Sciatic nerve (tissue), 2 donors: ENCODE results near the gene KMT2C. TPM values are rescaled to one million over a fixed set of nuclear protein-coding genes. Genes with fewer than 3 reads are reported as not detected.
"Not testable (repeated sequence)": the region's sequence is repeated elsewhere in the genome, so short reads cannot be mapped to it uniquely, and the experiment has no call there.

ENCODE experiments used
- ATAC-seq: fragments of 200-7000 bp; cut with Tn5 transposase; one replicate; pipeline ENCODE4 v1.9.1; 2020; ENCODE audit warnings: mild to moderate bottlenecking, moderate library complexity
- DNase-seq: peaks from one replicate; pipeline ENCODE4 v3.0.0-alpha.2; 2020; ENCODE audit warnings: low spot score
- intact Hi-C: fragments of 100-400 bp; cut with DNase I; formaldehyde crosslinking; loops from one replicate; pipeline ENCODE4 v1.14.2; 2022
- total RNA-seq: library from RNA; stranded (reverse); fragmentation: NEBNext Ultra II Directional; extraction: Animal tissue kit (Norgen Biotek cat#: 25700); gene quantifications from one replicate; pipeline ENCODE4 v1.2.1, GENCODE V29; 2021
- donor health status: DM: no; HTN: no; CAD: no.
- donor health status: DM: no; HTN: no; CAD: no.

The KMT2C gene
- total RNA-seq, 1 donor from 2014 or later: 140 TPM

DNA sequence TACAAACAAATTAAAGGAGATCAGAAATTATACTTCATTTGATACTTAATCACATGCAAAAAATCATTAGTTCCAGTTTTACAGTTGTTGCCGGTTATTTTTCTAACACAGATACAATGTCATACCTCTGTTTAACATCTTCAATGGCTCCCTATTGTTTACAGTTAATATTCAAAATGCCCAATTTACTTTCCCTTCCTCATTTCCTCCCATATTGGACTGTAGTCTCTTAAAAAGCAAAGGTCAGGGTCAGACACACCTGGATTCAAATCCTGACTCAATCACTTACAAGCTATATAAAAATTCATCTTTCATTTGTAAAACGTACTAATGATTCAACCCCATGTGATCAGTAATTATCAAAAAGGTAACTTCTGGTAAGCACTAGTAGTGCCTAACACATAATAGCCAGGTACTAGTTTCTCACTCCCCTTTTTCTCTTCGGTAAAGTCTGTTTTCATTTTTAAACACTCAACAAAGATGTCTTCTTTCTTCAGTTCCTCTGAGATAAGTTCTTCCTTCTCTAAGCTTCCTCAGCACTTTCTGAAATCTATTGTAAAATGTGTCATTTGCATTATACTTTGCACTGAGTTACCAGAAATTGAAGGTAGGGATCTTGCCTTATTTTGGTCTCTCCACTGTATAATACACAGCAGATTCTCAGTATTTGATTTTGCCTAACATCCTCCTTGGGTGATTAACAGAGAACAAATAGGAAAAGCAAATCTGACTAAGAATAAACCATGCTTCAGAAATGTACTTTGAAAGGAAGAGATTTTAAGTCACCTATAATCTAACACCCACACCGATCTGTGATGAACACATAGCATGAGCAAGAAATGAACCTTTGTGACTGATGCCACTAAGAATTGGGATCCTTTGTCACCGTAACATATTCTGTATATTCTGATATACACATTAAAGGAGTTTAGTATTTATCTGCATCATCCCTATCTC is 16.1 kb downstream of the KMT2C start:
- intact Hi-C loops: no loop called here
- no peak for ATAC-seq
- DNase-seq: no peak

DNA sequence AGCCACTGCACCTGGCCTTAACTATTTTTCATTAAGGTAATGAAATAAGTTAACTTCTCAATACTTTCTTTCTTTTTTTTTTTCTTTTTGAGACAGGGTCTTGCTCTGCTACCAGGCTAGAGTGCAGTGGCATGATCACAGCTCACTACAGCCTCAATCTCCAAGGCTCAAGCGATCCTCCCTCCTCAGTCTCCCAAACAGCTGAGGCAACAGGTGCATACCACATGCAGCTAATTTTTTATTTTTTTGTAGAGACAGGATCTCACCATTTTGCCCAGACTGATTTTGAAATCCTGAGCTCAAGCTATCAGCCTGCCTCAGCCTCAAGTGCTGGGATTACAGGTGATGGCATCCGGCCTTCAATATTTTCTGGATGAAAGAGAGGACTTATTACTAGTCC is 21.0 kb downstream of the KMT2C start:
- no peak for ATAC-seq
- DNase-seq: no peak
- intact Hi-C loops: no loop called here

DNA sequence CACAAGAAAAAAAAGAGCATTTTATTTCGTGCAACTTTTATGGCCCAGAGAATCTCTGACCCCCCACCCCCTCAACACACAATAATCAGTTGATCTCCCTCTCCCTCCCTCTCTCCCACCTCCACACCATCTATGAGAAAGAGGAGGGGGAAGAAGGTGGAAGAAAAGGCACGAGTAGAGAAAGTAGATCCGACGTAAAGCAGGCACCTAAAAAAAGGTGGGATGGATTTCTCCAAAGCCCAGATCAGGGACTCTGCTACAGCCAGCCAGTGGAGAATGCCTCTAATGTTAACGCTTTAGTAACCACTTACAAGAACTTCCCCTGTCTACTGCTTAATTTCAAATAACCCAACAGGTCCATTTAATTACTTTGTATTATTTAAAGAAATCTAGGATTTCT is 24.4 kb downstream of the KMT2C start:
- intact Hi-C loops: no loop called here
- peak; percentile 30 for ATAC-seq
- no peak for DNase-seq

DNA sequence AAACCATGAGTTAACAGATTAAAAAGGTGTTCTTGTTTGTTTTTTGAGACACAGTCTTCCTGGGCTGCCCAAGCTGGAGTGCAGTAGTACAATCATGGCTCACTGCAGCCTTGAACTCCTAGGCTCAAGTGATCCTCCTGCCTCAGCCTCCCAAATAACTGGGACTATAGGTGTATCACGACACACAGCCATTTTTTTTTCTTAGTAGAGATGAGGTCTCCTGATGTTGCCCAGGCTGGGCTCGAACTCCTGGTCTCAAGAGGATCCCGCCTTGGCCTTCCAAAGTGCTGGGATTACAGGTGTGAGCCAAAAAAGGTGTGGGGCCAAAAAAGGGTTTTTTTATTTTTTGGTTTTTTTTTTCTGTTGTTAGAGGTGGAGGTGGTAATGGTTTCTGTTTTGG is 29.3 kb downstream of the KMT2C start:
- intact Hi-C loops: no loop called here
- ATAC-seq: peak; percentile 7
- no peak for DNase-seq

DNA sequence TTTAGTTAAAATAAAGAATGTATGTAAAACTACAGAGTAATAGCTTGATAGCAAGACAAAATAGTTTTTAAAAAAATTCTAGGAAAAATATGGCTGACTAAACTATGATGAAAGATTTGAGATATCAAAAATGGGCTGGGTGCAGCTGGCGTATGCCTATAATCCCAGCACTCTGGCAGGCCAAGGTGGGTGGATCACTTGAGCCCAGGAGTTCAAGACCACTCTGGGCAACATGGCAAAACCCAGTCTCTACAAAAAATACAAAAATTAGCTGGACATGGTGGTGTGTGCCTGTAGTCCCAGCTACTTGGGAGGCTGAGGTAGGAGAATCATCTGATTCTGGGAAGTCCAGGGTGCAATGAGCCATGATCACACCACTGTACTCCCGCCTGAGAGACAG is 29.8 kb downstream of the KMT2C start:
- DNase-seq, intact Hi-C loops: not testable (repeated sequence)
- peak; percentile 21 for ATAC-seq

DNA sequence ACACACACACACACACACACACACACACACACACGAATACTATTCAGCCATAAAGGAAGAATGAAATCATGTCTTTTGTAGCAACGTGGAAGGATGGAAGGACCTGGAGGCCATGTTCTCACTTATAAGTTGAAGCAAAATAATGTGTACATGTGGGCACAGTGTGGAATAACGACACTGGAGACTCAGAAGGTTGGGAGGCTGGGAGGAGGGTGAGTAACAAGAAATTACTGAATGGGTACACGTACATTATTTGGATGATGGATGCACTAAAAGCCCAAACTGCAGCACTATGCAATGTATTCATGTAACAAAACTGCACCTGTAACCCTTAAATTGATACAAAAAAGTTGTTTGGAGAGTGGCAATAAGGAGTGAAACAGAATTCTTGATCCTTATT is 32.1 kb downstream of the KMT2C start:
- DNase-seq: no peak
- ATAC-seq: peak; percentile 4
- intact Hi-C loops: no loop called here

DNA sequence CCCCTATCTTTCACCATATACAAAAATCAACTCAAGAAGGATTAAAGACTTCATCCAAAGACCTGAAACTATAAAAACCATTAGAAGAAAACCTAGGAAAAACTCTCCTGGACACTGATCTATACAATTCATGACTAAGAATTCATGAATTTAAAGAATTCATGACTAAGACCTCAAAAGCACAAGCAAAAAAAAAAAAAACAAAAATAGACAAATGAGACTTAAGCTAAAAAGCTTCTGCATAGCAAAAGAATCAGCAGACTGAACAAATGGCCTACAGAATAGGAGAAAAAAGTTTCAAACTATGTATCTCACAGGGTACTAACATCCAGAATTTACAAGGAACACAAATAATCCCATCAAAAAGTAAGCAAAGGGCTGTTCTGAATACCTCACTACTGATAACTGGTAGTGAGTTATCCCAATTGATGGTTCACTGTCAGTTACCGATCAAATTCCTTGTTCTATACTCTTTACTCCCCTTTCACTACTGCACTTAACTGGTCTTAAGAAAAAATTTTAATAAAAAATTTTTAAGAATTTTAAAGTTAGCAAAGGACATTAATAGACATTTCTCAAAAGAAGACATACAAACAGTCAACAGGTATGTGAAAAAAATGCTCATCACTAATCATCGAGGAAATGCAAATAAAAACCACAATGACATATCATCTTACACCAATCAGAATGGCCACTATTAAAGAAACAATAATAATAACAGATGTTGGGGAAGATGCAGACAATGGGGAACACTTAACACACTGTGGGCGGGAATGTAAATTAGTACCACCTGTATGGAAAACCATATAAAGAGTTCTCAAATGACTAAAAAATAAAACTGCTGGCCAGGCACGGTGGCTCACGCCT is 33.2 kb downstream of the KMT2C start:
- ATAC-seq (peak; percentile 16), DNase-seq (no peak)
- intact Hi-C loops: no loop called here

GRCh38 chr7:152399344-152399743 is 36.5 kb downstream of the KMT2C start:
- ATAC-seq: no peak
- intact Hi-C loops: no loop called here
- DNase-seq: no peak

- ATAC-seq (no peak), DNase-seq (no peak)
- intact Hi-C loops: no loop called here
Observed at GRCh38 chr7:152395112-152395511, 40.7 kb downstream of the KMT2C start.

- intact Hi-C loops, DNase-seq: not testable (repeated sequence)
- ATAC-seq: peak; percentile 92
Observed at GRCh38 chr7:152394214-152394613, 41.6 kb downstream of the KMT2C start.

- DNase-seq: no peak
- no peak for ATAC-seq
- intact Hi-C loops: no loop called here
Observed at GRCh38 chr7:152392254-152392653, 43.5 kb downstream of the KMT2C start.

- peak; percentile 61 for ATAC-seq
- intact Hi-C loops, DNase-seq: not testable (repeated sequence)
Observed at GRCh38 chr7:152386136-152386764, 49.6 kb downstream of the KMT2C start.

- ATAC-seq, intact Hi-C loops, DNase-seq: not testable (repeated sequence)
Observed at GRCh38 chr7:152384235-152385200, 51.3 kb downstream of the KMT2C start.

GRCh38 chr7:152383341-152384234 is 52.2 kb downstream of the KMT2C start:
- intact Hi-C loops: no loop called here
- DNase-seq: no peak
- ATAC-seq: no peak

DNA sequence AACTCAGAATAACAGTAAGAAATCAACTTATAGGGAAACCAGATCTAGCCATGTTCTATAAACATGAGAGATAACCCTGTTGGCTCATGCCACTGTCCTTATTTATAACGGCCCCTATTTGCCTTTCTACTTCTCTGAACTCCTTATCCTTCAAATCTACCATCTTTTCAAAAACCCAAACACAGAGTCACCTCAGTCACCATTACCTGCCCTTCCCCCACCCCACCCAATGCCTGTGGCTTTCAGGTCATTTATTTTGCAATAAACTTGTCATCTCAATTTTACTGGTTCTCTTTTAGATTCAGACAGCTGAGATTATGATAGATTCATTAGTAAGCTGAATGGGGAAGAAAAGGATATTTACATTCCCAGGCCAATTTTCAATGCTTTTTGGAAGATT is 53.6 kb downstream of the KMT2C start:
- ATAC-seq (no peak), DNase-seq (no peak)
- intact Hi-C loops: no loop called here

DNA sequence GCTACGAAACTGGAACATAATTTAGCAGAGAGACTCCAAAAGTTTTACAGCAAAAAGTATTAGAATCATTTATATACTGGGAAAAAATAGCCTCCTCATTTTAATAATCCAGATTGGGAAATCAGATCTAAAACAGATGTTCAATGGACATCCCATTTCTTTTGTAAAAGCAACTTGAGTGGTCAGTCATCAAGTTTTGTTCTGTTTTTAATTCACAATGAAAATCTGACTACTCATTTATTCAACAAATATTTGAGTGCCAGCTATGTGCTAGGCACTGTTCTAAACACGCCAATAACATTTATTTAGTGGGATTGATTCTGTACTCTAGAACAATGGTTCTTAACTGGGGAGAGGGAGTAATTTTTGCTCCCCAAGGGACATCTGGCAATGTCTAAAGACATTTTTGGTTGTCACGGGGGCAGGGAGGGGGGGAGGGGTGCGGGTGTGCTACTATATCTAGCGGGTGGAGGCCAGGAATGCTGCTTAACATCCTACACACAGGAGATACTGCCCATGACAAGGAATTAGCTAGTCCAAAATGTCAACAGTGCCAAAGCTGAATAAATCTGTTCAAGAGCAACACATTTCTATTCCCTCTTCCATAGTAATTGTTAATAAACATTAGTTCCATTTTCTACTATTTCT is 54.7 kb downstream of the KMT2C start:
- DNase-seq, intact Hi-C loops, ATAC-seq: not testable (repeated sequence)

GRCh38 chr7:152378497-152378896 is 57.3 kb downstream of the KMT2C start:
- DNase-seq, intact Hi-C loops, ATAC-seq: not testable (repeated sequence)
